HG03354 (cell line): ENCODE data around the gene ASXL3.

ENCODE experiments used
- ATAC-seq: cut with Tn5 transposase; IDR thresholded peaks from one replicate; pipeline ENCODE4 v1.9.1; 2021; ENCODE audit warnings: mild to moderate bottlenecking; ENCODE audit not compliant: unreplicated experiment, poor library complexity, severe bottlenecking

Gene ASXL3

DNA sequence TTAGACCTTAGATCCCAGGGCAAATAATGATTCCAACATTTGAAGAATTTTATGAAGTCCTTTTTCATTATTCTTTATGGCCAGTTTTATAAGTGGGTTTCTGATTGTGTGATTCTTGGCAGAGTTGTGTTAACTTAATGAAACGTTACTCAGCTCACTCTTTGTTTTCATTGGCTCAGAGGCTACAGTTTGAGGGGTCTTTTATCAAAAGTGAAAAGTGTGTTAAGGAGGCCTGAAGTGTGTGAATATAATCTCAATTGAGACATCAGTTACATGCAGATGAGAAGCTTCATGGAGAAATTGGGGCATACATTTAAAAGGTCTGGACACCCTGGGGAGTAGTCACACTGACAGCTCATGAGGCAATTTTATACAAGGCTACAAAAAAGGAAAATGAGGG is 74.6 kb downstream of the ASXL3 start:
- ATAC-seq = no peak

DNA sequence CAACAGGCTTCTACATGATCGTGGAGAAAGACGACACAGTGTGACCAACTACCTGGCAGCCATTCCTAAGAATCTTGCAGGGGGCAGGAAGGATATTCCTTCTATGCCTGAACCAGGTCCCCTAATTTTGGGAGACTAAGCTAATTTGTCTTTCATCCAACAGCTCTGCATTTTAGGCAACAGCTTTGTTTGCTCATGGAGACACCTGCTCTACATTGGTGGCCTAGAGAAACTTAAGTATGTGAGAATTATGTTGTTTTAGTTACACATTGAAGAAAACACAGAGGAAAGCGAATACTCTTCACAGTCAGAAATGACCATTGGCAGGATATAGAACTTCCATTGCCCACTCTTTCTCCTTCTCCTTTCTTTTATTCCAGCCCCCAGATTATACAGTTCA is 75.2 kb downstream of the ASXL3 start:
- ATAC-seq = no peak

DNA sequence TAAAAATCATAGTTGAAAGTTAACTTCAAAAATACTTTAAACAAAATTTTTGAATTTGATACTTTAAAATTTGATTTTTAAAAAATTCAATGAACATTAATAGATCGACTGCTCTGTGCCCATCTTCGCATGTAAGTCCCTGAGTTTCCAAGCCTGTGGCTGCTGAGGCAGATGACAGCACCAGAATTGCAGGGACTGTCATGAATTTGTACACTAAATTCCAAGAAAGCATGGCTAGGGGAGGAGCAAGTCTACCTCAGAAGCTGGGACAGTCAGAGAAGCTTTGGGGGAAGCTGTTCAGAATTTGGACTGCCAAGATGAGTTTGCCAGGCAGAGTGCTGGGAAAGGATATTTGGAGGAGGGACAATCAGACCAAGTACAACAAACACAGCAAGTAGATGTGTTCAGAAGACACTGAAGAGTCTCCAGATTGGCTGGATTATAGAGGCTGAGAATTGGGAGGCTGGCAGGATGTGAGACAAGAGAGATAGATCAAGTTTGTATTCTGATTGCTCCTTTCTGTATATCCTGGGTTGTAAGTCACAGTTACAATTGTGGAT is 79.0 kb downstream of the ASXL3 start:
- ATAC-seq = no peak

DNA sequence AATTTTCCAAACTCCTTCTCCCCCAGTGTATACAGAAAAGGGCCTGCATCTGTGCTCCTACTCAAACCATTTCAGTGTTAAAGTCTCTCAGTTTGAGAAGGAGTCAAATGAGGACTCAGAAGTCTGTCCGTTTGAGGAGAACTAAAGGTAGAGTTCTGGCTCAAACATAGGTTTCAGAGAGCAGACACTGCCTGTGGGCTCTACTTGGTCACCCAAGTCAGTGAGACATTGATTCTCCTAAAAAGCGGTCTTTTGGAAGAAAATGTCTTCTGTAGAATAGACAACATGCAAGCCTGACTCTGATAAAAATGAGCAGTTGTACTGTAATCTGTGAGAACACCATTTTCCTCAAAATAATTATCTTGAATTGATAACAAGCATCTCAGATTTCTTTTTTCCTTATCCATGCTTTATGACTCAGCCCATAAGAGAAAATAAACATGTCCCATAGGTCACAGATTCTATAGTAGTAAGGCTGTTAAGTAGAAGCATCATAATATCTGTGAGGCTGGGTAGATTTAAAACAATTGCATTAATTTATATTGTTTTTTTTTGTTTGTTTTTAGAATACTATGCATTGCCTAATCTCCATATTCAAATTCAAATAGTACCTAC is 82.8 kb downstream of the ASXL3 start:
- ATAC-seq = no peak

DNA sequence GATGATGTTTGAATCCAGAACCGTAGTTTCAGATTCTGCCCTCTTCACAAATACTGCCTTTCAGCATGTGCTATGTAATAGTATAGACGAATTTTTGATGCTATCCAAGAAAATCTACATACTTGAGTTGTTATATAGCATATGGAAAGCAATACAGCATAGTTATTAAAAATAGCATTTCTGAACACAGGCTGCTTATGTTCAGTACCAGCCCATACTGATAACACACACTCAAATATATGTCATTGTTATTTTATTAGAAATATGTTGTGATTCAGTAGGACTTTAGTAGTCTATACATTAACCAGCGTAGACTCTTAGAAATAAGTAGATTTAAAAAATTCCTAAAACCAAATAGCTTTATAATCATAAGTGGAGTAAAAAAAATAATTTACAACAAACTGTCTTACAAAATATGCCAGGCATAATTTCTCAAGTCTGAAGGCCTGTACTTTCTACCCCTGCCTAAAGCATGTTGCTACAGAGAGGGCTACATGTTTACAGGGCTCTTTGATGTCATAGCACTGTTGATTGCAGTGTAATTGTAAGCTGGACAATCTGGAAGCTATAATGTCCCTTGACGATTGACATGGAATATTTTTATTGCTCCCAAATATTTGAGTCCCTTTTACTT is 86.3 kb downstream of the ASXL3 start:
- ATAC-seq = no peak

DNA sequence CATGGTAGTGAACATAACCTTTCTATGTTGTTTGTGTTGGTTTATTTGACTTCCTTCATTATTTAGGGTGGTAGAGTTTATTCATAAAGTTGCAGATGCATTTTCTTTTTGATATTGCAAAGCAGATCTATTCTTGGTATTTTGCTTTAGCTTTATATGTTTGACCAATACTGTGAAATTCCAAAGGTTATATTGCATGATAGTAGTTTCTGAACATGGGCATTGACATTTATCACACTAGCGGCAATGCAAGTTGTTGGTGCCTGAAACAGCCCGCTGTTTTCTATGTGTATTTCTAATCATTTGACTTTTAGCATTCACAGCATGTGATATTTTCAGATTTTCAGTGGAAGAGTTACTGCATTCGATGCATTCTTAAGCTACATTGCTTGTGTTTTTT is 87.2 kb downstream of the ASXL3 start:
- ATAC-seq = no peak

DNA sequence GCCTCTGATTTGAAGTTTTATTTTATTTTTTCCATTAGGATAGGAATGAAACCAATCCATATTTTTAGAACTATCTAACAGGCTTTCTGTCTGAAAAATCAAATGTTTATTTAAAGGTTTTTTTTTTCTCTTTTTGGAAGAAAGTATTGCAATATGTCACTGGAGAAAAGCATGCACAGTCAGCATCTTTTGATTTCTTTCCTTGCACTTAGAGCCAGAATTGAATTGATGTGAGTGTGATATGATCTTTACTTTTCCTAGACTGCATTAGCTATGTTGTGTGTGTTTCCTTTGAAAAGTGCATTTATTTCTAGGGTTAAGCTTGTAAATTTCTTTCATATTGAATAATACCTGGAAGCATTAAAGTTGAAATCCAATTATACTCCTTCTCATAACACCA is 87.6 kb downstream of the ASXL3 start:
- ATAC-seq = no peak

DNA sequence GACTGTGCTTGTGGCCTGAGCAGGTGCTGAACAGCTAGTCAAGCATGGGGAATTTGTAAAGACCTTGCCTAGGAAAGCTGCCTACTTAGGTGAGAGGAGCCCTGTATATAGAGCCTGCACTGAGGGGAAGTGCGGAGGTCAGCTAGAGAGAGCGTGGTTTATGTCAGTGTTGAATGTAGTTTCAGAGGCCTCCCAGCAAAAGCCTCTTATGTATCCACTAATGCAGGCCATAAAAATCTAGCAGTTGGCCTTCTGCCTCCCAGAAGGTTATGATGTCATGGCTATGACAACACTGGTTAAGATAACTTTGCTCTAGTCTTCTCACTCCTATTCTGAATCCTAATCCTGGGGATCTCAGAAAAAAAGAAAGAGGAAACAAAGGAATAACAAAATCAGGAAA is 88.9 kb downstream of the ASXL3 start:
- ATAC-seq = no peak

DNA sequence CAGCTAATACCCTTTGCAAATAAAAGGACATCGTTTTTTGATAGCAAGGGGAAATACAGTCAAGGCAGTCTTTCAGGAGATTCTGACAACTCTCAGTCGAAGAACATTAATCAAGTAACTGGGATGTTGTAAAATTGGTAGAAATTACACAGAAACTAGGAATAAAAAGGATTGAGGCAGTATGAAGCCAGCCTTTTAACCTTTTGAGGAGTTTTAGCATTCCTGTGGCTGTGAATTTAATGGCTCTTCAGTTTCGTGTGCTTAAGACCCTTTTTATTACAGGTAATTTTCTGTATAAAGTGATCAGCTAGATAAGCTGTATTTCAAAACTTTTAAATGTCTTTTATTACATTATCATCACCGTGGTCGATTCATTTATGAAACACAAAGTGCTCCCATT is 91.6 kb downstream of the ASXL3 start:
- ATAC-seq = no peak

DNA sequence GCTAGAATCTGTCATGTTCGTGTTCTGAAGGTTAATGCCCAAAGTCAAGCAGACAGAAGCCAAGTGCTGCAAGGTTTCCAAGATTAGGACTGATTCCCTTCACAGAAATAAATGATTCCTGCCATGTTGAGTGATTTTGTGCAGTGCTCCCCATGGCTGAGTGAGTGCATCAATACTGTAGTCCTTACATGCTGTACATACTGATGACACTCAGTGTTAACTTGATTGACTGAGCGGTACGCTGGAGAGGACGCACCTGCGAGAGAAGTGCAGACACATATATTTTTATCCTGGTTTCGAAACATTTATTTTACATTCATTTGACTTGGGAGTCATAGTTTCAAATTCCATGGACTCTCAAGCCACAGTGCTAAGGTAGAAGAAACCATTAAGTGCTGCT is 92.0 kb downstream of the ASXL3 start:
- ATAC-seq = no peak

DNA sequence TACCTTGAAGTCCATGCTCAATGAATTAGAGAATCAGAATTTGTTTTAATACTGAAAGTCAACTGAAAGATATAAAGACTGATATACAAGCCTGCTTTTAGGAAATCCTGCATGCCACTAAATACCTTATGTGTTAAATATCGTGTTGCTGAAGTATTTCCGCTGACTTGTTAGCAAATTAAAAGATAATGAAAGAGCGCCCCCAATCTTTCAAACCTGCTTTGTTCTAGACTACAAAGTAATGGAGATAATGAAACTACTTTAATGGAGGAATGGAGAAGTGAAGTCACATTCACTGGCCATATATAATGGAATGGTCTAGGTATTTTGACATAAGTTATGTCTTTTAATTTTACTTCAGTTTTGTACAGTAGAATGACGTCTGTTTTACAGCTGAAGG is 95.7 kb downstream of the ASXL3 start:
- no peak for ATAC-seq

DNA sequence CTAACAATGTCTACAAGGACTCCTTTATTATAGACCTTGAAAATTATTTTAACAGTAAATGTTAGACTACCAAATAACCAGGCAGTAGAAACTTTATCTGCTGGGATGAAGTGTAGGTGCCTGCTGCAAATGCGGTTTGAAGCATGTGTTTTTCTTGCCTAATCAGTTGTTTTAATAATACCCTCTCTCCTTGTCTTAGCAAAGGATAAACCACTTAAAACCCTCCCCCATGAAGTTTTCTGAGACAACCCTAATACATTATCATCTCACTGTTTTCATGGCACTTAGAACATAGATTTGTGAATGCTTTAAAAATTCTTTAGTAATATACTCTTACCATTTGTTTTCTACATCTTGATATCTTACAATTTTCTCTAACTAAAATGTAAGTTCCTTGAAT is 98.6 kb downstream of the ASXL3 start:
- ATAC-seq = no peak

DNA sequence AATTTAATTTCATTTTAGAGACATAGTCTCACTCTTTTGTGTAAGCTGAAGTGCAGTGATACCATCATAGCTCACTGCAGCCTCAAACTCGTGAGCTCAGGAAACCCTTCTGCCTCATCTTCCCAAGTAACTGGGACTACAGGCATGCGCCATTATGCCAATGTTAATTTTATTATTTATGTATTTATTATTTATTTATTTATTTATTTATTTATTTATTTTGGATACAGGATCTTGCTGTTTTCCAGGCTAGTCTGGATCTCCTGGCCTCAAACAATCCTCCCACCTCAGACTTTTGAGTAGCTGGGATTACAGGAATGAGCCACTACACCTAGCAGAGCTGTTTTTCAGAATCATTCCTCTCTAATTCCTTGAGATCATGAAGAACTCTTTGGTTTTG is 99.9 kb downstream of the ASXL3 start:
- ATAC-seq = no peak

DNA sequence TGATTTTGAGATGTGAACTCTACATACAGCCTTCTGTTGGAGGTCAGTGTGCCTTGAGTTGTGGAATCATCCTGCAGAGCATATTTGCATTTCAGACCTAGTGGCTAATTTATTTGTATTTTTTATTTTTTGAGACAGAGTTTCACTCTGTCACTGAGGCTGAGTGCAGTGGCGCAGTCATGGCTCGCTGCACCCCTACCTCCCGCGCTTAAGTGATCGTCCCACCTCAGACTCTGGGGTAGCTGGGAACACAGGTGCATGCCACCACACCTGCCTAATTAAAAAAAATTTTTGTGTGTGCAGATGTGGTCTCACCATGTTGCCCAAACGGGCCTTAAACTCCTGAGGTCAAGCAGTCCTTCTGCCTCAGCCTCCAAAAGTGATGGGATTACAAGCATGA is 104.4 kb downstream of the ASXL3 start:
- no peak for ATAC-seq

DNA sequence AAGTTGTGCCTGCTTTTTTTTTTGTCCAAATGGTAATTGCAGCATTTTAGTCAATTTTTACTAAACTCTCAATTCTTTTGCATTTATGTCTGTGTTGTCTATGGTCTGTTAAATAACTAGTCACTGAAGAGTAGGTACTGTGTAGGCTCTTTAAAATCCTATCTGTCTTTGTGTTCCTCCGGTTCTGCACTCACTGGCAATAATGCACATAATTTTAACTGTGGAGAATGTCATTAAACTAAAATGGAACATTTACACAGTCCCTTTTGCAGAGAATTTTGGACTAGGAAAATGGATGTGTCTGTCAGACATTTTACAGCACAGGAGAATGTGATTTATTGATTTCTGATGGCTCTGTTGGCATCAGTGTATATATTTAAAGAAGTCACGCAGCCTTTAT is 116.6 kb downstream of the ASXL3 start:
- no peak for ATAC-seq

DNA sequence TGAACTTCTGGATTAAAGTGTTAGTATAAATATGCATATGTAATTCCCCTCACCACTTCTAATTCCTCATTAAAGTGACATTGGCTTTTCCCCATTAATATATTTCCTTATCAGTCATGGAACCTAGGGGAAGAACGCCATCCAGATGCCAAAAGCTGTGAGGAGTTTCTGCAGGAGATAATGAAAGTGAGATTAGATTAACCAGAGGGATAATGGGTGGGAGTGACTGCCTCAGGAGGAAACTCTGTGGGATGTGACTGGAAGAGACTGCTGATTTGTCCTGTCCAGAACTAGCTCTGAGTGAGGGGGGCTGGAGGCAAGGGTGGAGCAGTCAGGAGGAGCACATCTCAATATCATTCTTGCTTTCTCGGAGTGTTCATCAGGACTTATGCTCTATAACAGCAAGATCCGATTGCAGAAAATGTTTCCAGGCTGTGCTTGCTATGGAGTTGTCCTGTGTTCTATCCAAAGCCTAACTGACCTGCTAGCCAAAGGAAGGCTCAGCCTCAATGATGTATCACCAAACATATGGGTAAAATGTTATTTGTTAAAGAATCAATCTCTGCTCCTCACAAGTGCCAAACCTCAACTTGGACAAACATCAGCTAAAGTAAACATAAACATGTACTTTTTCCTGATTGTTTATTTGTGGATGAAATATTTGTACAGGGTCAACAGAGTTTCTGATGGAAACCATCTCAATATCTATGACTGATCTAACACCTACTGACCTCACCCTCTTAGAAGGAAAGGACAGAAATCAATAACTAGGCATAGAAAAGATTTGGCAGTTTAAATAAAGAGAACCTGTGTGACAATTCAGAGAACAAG is 118.5 kb downstream of the ASXL3 start:
- no peak for ATAC-seq

DNA sequence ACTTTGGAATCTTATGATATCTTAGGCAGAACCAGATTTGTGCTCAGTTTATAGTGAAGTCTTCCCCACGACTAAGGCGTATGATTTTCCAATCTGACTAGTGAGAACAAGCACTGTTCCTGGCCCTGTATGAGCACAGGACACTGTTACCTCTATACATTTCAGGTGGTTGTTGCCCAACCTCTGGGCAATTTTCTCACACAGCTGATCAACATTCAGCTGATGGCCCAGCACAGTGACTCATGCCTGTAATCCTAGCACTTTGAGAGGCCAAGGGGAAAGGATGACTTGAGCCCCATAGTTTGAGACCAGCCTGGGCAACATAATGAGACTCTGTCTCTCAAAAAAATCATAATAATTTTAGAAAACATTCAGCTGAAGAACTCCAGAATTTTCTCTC is 119.5 kb downstream of the ASXL3 start:
- ATAC-seq = no peak

DNA sequence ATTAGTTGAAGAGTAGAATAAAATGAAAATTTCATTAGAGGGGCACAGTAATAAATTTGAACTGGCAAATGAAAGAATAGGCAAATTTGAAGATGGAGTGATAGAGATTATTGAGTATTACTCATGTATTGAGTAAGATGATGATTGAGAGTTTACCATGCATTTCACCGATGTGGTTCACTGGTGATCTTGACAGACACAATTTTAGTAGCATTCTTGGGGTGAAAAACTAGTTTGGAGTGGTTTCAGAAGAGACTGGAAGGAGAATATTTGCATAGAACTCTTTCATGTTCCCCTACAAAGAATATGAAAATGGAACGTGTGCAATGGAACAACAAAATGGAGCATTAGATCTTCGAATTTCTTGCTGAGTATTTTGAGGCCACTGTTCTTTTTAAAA is 121.4 kb downstream of the ASXL3 start:
- ATAC-seq = no peak

DNA sequence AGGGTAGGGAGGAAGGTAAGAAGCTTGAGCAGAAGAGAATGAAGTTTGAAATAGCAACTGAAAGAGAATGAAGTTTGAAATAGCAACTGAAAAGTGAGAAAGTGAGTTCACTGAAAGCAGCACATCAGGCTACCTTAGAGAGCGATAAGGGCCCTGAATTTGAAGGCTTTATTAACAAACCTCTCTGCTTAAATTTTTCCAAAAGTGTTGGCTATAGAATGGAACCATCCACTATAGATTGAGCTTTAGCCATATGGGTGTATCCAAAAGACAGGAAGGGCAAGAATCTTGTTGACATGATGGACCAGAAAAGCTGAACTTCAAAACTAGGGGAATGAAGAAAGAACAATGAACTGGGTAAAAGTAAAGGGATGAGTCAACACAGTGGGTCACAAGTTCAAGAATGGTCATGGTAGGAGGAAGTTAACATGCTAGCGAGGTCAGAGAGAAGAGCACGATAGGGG is 122.5 kb downstream of the ASXL3 start:
- ATAC-seq = peak; percentile 84

DNA sequence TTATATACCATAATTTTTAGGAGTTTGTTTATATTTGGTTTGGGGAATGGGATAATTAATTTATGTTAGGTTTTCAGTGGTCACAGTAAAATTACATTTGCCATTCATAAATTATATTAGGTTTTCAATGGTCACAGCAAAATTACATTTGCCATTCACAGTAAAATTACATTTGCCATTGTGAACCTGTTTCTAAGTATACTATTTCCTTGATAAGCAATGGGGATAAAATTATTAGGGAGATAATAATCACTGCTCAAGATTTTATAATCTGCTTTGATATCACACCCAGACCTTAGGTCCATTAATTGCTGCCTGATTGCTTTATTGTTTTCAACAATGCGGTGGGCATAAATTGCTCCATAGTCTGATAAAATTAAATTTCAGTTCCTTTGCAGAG is 124.6 kb downstream of the ASXL3 start:
- no peak for ATAC-seq

DNA sequence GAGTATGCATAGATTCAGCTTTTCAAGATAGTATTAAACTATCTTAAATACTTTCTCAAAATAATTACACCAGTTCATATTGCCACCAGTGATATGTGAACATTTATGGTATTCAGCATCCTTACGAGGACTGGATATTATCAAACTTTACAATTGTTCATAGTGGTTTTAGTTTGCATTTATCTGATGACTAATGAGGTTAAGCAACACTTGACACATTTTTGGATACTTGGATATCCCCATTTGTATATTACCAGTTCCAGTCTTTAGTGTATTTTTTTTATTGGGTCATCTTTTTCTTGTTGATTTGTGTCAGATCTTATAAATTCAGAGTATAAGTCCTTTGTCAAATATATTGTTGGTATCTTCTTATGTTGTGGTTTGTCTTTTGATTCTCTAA is 128.4 kb downstream of the ASXL3 start:
- no peak for ATAC-seq
